Activated CD4-positive, alpha-beta T cell treated with anti-CD3 and anti-CD28 coated beads for 36 hours (primary cell): ENCODE data around the gene C20orf204. TPM values are rescaled to one million over a fixed set of nuclear protein-coding genes. Genes with fewer than 3 reads are reported as not detected.

Experiments used
- ATAC-seq: fragments of 200-7000 bp; cut with Tn5 transposase; one replicate; pipeline ENCODE4 v1.10.0; 2021; ENCODE audit warnings: mild to moderate bottlenecking, moderate library complexity
- CTCF ChIA-PET: fragments of 350-600 bp; sonication (Branson Sonifier 250); formaldehyde crosslinking; loops from one replicate; lab custom pipeline; 2021; ENCODE audit warnings: antibody characterized with exemption; lab: Charles Lee
- POLR2A ChIA-PET: fragments of 350-600 bp; sonication (Branson Sonifier 250); formaldehyde crosslinking; loops from one replicate; lab custom pipeline; 2021; ENCODE audit warnings: antibody characterized with exemption, inconsistent platforms; lab: Charles Lee
- DNase-seq: peaks from one replicate; pipeline ENCODE4 v3.0.0-alpha.2; 2020
- H3K27ac Mint-ChIP-seq: one replicate; pipeline ENCODE4 v1.8.0; 2021; ENCODE audit warnings: mixed read lengths
- H3K27me3 Mint-ChIP-seq: one replicate; pipeline ENCODE4 v1.8.0; 2021; ENCODE audit warnings: mixed read lengths
- H3K36me3 Mint-ChIP-seq: one replicate; pipeline ENCODE4 v1.8.0; 2021; ENCODE audit warnings: low read depth, mixed read lengths
- H3K4me1 Mint-ChIP-seq: one replicate; pipeline ENCODE4 v1.8.0; 2021; ENCODE audit warnings: mixed read lengths
- H3K4me3 Mint-ChIP-seq: one replicate; pipeline ENCODE4 v1.8.0; 2021; ENCODE audit warnings: mild to moderate bottlenecking, moderate library complexity, mixed read lengths
- H3K9me3 Mint-ChIP-seq: one replicate; pipeline ENCODE4 v1.8.0; 2021; ENCODE audit warnings: low read depth, mixed read lengths
- intact Hi-C, 2 experiments: fragments of 100-400 bp; cut with DNase I in 1 of 2; cut with micrococcal nuclease in 1 of 2; formaldehyde crosslinking; loops; one replicate each; pipeline versions ENCODE4 v1.14.2 to v1.15.1; 2022 to 2024; cut with DNase I, micrococcal nuclease
- total RNA-seq, 2 experiments: library from RNA; stranded (reverse); gene quantifications; one replicate each; pipeline ENCODE4 v1.2.3, GENCODE V29; 2021

Gene C20orf204
- total RNA-seq, 2 experiments from 2014 or later, result 2.3 to 3.3 TPM

DNA sequence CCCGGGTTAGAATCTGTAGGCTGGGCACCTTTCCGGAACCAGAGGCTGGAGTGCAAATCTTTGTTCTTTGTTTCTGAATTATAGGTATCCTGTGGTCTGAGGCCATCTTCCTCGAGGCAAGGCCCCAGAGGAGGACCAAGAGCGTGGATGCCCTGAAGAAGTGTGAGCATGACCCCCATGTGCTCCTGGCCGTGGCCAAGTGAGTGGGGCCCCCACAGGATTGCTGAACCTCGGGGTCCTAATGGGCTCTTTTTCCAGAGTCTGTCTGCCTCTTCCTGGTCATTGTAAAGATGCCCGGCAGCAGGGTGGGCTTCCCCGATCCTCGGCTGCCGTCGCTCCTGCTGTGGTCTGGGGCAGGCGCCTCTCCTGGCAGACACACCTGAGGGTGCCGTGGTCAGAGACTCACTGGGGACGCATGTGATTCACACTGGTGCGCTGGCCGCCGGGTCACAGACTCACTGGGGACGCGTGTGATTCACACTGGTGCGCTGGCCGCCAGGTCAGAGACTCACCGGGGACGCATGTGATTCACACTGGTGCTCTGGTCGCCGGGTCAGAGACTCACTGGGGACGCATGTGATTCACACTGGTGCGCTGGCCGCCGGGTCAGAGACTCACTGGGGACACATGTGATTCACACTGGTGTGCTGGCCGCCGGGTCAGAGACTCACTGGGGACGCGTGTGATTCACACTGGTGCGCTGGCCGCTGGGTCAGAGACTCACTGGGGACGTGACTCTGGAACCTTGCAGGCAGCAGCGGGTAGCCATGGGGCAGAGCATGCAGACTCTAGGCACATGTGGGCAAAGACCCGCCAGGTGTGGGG, 6.5 kb upstream of the C20orf204 start:
- Mint-ChIP-seq H3K27ac (no peak overlapping the region), H3K27me3 (no peaks in the 10 kb centered on the region), H3K4me3 (no peak overlapping the region), H3K9me3 (no peaks in the 10 kb centered on the region), H3K4me1 (peaks cover 7% of the 10 kb centered on the region), H3K36me3 (peaks cover 35% of the 10 kb centered on the region)
- ChIA-PET POLR2A (interaction anchor here (0.6 kb wide), 1 partner anchor 991 kb away, joined by 11 read pairs; no protein-coding TSS in a partner anchor), CTCF (no interaction called here)
- DNase-seq, result no peak
- intact Hi-C loops, result no loop called here
- ATAC-seq, result no peak

DNA sequence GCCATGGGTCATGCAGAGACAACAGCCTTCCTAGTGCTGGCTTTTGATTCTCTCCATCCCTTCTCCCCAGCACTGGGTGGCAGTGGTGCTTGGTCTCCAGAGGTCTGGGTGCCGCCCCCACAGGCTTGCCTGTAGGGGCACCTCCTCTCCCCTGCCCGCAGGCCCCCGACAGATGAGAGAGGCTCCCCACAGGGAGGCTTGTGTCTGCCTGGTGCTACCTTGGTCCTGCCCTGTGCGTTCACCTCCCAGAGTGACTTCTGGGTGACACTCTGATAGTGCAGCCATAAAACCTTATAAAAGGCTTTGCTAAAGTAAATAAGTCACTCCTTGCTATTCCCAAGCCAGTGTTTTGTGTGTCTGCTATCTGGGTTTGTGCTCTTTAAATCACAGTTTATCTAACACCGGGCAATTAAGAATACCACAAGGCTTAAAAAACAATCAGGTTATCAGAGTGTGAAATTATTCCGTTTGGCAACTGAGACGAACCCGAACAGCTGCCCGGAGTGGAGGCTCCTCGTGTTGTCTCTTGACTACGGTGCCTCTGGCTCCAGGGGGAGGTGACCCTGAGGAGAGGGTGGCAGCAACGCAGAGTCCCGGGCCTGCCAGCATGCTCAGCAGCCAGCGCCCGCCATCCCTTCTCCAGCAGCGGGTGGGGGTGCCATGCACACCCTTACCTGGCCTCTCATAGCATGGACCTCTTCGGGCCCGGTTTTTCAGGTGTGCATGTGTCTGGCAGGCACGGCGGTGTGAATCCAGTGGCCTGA, 5.4 kb upstream of the C20orf204 start:
- Mint-ChIP-seq H3K4me3 (no peak overlapping the region), H3K36me3 (peaks cover 39% of the 10 kb centered on the region), H3K27ac (no peak overlapping the region), H3K27me3 (no peaks in the 10 kb centered on the region), H3K4me1 (peaks cover 16% of the 10 kb centered on the region), H3K9me3 (no peaks in the 10 kb centered on the region)
- DNase-seq (no peak), ATAC-seq (no peak)
- ChIA-PET CTCF (interaction anchor here (1.0 kb wide), 1 partner anchor 26 kb away, joined by 3 read pairs; no protein-coding TSS in a partner anchor), POLR2A (no interaction called here)
- intact Hi-C loops, result no loop called here

DNA sequence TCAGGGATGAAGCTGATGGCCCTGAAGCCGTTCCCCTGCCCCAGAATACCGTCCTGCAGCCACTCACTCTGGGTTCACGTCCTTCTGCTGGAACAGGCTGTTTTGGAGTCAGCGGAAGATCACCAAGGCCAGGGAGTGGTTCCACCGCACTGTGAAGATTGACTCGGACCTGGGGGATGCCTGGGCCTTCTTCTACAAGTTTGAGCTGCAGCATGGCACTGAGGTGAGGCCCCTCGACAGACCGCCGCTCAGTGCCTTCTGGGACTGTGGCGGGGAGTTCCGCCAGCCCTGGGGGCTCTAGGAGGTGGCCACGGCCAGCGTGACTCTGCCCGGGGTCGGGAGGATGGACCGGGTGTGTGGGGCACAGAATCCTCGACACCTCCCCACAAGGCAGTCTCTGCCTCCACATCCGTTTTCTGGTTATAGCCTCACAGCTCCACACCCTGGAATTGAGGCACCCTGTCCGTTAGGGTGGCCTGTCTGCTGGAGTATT, 4.1 kb upstream of the C20orf204 start:
- Mint-ChIP-seq H3K27ac (no peak overlapping the region), H3K9me3 (no peaks in the 10 kb centered on the region), H3K27me3 (no peaks in the 10 kb centered on the region), H3K36me3 (peaks cover 31% of the 10 kb centered on the region), H3K4me1 (peaks cover 28% of the 10 kb centered on the region), H3K4me3 (no peak overlapping the region)
- POLR2A ChIA-PET, result no interaction called here
- CTCF ChIA-PET, result no interaction called here
- no peak for ATAC-seq
- intact Hi-C loops, result no loop called here
- DNase-seq, result no peak

DNA sequence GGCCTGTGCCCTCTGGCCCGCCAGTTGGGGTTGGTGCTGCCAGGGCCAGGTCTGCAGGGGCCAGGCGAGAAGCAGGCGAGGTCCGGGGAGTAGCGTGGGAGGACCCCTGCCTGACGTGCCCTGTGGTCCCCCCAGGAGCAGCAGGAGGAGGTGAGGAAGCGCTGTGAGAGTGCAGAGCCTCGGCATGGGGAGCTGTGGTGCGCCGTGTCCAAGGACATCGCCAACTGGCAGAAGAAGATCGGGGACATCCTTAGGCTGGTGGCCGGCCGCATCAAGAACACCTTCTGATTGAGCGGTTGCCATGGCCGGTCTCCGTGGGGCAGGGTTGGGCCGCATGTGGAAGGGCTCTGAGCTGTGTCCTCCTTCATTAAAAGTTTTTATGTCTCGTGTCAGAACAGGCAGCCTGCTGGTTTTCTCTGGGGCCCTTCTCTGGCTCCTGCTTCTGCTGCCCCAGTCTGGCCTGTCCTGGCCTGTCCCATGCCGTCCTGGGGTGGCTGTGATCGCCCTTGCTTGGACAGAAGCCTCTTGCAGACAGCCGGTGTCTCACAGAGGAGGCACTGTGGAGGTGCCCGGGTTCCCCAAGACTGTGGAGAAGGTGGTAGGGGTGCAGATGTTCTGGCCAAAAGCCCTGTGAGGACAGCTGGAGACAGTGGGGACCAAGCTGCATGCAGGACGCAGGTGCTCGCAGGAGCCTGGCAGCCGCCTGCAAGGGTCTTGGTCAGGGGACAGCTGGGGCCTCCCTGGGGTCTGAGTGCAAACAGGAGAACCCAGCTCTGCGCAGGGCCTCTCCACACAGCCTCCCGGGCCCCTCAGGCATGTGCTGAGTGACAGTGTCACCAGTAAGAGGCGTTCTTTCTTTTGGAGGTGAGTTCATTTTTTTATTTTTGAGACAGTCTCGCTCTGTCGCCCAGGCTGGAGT, 3.0 kb upstream of the C20orf204 start:
- Mint-ChIP-seq H3K4me3 (no peak overlapping the region), H3K27me3 (peaks cover 2% of the 10 kb centered on the region), H3K27ac (no peak overlapping the region), H3K36me3 (peaks cover 29% of the 10 kb centered on the region), H3K9me3 (no peaks in the 10 kb centered on the region), H3K4me1 (peaks cover 39% of the 10 kb centered on the region)
- POLR2A ChIA-PET, result no interaction called here
- no peak for DNase-seq
- no peak for ATAC-seq
- CTCF ChIA-PET, result interaction anchor here (1.2 kb wide), 1 partner anchor 53 kb away, joined by 3 read pairs; no protein-coding TSS in a partner anchor
- intact Hi-C loops, result no loop called here

DNA sequence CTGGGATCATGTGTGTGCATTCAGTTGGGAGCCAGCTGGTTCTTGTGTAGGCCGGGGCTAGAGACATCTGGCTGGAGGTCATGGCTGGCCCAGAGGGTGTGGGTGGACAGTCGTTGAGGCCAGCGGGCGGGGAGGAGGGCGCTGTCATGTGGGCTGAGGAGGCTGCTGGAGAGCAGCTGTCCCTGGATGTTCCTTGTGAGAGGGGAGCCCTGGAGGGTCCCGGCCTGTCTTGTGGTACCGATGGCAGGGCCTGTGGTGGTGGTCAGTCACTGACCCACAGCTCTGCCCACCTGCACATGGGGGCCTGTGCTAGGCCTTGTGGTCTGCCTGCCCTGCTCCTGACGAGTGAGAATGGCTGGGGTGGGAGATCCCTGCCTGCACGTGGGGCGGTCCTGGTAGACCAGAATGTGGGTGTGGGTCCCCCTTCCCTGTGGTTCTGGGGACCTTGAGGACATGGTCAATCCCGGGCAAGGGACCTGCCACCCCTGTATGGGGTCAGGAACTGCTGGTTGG, 1.9 kb upstream of the C20orf204 start:
- peaks cover 39% of the 10 kb centered on the region for H3K4me1 Mint-ChIP-seq
- H3K4me3 Mint-ChIP-seq, result no peak overlapping the region
- CTCF ChIA-PET, result interaction anchor here (1.2 kb wide), 1 partner anchor 54 kb away, joined by 3 read pairs; no protein-coding TSS in a partner anchor
- H3K36me3 Mint-ChIP-seq, result peaks cover 27% of the 10 kb centered on the region
- intact Hi-C loops, result no loop called here
- ATAC-seq (no peak), DNase-seq (no peak)
- H3K9me3 Mint-ChIP-seq, result no peaks in the 10 kb centered on the region
- H3K27me3 Mint-ChIP-seq, result peaks cover 2% of the 10 kb centered on the region
- POLR2A ChIA-PET, result interaction anchor here (0.6 kb wide), 1 partner anchor 27 kb away, joined by 3 read pairs; no protein-coding TSS in a partner anchor
- H3K27ac Mint-ChIP-seq, result peak overlapping the region; percentile 90

- peak; percentile 68 for DNase-seq
- H3K4me3 Mint-ChIP-seq, result peak overlapping the region; percentile 21
- POLR2A ChIA-PET, result no interaction called here
- peaks cover 20% of the 10 kb centered on the region for H3K36me3 Mint-ChIP-seq
- CTCF ChIA-PET, result interaction anchor here (0.6 kb wide), 1 partner anchor 411 kb away, joined by 3 read pairs; no protein-coding TSS in a partner anchor
- H3K4me1 Mint-ChIP-seq, result peaks cover 49% of the 10 kb centered on the region
- peak overlapping the region; percentile 90 for H3K27ac Mint-ChIP-seq
- H3K9me3 Mint-ChIP-seq, result no peaks in the 10 kb centered on the region
- intact Hi-C loops, result loop anchor here in 1 of 2 experiments (5.0 kb wide), 1 partner anchor 298 kb away; the partner anchor contains the start of genes LIME1 and SLC2A4RG
- H3K27me3 Mint-ChIP-seq, result peaks cover 2% of the 10 kb centered on the region
- ATAC-seq, result peak; percentile 55
Observed at GRCh38 chr20:64035066-64035932, 683 bp upstream of the C20orf204 start.

GRCh38 chr20:64036346-64037198, 590 bp downstream of the C20orf204 start:
- Mint-ChIP-seq H3K9me3 (no peaks in the 10 kb centered on the region), H3K27me3 (peaks cover 2% of the 10 kb centered on the region), H3K27ac (peak overlapping the region; percentile 65), H3K4me1 (peaks cover 49% of the 10 kb centered on the region), H3K36me3 (peaks cover 18% of the 10 kb centered on the region), H3K4me3 (no peak overlapping the region)
- ChIA-PET POLR2A (no interaction called here), CTCF (interaction anchor here (0.6 to 0.7 kb wide), 4 partner anchors 35 to 220 kb away, joined by 3 read pairs; no protein-coding TSS in a partner anchor)
- DNase-seq, result peak; percentile 49
- no peak for ATAC-seq
- intact Hi-C loops, result loop anchor here in 1 of 2 experiments (5.0 kb wide), 1 partner anchor 299 kb away; the partner anchor contains the start of genes LIME1 and SLC2A4RG

DNA sequence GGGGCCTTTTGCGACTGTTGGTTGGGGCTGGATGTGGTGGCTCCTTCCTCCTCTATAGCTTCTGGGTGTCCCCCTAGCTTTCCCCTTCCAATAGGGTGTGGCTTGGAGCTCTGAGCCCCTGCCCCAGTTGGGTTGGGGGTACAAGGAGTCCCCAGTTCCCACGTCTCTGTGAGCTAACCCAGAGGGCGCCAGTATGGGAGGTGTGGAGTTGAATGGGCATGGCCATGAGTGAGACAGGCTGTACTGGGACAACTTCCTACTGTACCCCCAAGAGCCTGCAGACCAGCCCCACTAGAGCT, 1.2 kb downstream of the C20orf204 start:
- ChIA-PET CTCF (interaction anchor here (0.6 to 0.7 kb wide), 3 partner anchors 65 to 219 kb away, joined by 3 read pairs; no protein-coding TSS in a partner anchor), POLR2A (no interaction called here)
- Mint-ChIP-seq H3K27me3 (peaks cover 2% of the 10 kb centered on the region), H3K9me3 (no peaks in the 10 kb centered on the region), H3K36me3 (peaks cover 14% of the 10 kb centered on the region), H3K4me3 (no peak overlapping the region), H3K27ac (no peak overlapping the region), H3K4me1 (peaks cover 49% of the 10 kb centered on the region)
- ATAC-seq (no peak), DNase-seq (no peak)
- intact Hi-C loops, result loop anchor here in 1 of 2 experiments (5.0 kb wide), 1 partner anchor 300 kb away; the partner anchor contains the start of genes LIME1 and SLC2A4RG
